CD1c-positive myeloid dendritic cell (primary cell): ENCODE results near the gene PLP1.
"Not testable (repeated sequence)": the region's sequence is repeated elsewhere in the genome, so short reads cannot be mapped to it uniquely, and the experiment has no call there.

Experiments
- DNase-seq: peaks from one replicate; pipeline ENCODE4 v3.0.0-alpha.2; 2016; ENCODE audit errors: extremely low spot score

The PLP1 gene

DNA sequence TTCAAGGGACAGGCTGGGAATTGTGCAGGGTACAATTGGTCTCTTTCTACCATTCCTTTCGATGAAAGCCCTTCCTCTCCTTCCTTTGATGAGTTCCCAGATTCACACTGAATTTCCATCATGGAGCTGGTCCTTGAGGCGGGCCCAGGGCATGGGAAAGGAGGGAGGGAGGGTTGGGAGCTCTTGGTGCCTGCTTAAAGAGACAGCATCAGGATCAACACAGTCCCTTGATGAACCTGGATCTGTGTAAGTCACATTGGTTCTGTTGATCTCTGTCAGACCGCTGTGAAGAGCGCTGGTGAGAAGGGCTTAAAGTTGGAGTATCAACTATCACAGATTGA lies 4.4 kb downstream of the PLP1 start:
- DNase-seq = no peak

- DNase-seq = no peak
These were observed 5.1 kb downstream of the PLP1 start for GRCh38 chrX:103781706-103782105.

DNA sequence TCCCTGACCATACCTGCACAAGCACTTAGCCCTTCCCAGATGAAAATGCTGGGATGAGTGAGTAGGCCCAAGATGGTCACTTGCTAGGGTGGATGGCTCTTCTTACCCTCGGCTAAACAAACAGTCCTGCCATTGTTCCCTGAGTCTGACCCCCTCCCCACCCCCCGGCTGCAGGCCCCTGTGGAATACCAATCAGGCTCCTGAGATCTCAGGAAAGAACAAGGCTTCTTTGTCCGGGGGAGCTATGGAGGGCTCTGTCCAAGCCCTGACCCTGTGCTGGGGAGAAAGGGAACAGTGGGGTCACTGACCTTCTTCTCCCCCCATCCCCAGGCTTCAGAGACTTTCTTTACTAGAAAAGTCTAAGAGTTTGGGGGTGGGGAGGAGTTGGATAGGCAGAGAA lies 6.0 kb downstream of the PLP1 start:
- DNase-seq = no peak

GRCh38 chrX:103783196-103783595 lies 6.6 kb downstream of the PLP1 start:
- no peak for DNase-seq

- DNase-seq = no peak
These were observed 7.3 kb downstream of the PLP1 start for GRCh38 chrX:103783971-103784370.

- peak; percentile 1 for DNase-seq
These were observed 12.4 kb downstream of the PLP1 start for GRCh38 chrX:103789004-103789403.

GRCh38 chrX:103791228-103791627 lies 14.6 kb downstream of the PLP1 start:
- no peak for DNase-seq

DNA sequence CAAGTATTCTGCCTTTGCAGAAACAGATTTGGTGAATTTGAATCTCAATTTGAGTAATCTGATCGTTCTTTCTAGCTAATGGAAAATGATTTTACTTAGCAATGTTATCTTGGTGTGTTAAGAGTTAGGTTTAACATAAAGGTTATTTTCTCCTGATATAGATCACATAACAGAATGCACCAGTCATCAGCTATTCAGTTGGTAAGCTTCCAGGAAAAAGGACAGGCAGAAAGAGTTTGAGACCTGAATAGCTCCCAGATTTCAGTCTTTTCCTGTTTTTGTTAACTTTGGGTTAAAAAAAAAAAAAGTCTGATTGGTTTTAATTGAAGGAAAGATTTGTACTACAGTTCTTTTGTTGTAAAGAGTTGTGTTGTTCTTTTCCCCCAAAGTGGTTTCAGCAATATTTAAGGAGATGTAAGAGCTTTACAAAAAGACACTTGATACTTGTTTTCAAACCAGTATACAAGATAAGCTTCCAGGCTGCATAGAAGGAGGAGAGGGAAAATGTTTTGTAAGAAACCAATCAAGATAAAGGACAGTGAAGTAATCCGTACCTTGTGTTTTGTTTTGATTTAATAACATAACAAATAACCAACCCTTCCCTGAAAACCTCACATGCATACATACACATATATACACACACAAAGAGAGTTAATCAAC lies 15.3 kb downstream of the PLP1 start:
- DNase-seq = no peak

- no peak for DNase-seq
These were observed 16.4 kb downstream of the PLP1 start for GRCh38 chrX:103792916-103793544.

- no peak for DNase-seq
These were observed 16.9 kb downstream of the PLP1 start for GRCh38 chrX:103793545-103793940.

- DNase-seq = no peak
These were observed 17.5 kb downstream of the PLP1 start for GRCh38 chrX:103794119-103794518.

DNA sequence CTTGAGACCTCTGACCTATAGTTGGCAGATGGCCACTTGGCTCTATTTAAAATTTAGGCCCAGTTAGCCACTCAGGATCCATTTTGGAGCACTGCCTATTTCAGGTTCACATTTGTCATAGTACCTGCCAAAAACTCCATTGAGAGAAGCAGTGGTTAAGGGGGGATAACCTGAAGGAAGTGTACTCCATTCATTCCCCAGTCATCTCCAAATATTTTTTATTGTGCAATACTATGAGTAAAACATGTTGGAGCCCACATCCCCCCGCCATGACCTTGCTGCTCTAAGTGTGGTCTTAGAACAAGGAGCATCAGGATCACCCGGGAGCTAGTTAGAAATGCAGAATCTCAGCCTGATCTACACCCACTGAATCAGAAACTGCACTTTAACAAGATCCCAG lies 21.1 kb downstream of the PLP1 start:
- DNase-seq = no peak

- DNase-seq = no peak
These were observed 23.7 kb downstream of the PLP1 start for GRCh38 chrX:103800318-103800717.

DNA sequence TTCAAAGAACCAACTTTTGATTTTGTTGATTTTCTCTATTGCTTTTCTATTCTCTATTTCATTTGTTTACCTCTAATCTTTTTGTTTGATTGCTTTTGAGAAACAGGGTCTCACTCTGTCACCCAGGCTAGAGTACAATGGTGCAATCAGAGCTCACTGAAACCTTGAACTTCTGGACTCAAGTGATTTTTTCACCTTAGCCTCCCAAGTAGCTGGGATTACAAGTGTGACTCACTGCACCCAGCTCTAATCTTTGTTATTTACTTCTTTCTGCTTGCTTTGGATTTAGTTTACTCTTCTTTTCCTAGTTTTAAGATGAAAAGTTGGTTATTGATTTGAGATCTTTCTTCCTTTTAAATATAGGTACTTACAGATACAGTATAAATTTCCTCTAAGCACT lies 29.2 kb downstream of the PLP1 start:
- no peak for DNase-seq

DNA sequence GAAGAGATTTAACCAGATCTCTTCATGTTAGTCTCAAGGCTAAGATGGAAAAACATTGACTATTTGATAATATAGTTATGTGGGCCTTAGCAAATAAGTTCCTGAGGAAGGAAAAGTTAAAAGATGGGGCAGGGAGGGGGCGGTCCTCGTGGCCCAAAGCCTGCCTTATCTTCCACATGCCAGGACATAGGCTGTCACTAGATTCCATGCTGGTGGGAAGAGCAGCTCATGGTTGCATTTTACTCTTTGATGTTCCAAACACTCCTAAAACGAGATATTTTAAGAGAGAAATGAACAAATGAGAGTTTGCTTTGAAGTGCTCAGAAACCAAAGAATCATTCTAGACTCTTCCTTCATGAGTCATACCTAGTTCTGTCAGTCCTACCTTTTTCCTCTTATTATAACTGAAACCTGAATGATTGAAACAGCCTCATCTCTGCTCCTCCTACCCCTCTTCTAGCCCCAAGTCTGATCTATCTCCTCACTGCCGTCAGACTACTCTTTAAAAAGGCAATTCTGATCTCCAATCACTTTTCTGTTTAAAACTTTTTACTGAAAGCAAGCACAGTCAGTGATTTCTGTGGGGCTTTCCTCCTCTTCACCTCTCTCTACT lies 30.3 kb downstream of the PLP1 start:
- DNase-seq = no peak

- DNase-seq = no peak
These were observed 35.2 kb downstream of the PLP1 start for GRCh38 chrX:103811858-103812257.

GRCh38 chrX:103817101-103817500 lies 40.5 kb downstream of the PLP1 start:
- DNase-seq = not testable (repeated sequence)

DNA sequence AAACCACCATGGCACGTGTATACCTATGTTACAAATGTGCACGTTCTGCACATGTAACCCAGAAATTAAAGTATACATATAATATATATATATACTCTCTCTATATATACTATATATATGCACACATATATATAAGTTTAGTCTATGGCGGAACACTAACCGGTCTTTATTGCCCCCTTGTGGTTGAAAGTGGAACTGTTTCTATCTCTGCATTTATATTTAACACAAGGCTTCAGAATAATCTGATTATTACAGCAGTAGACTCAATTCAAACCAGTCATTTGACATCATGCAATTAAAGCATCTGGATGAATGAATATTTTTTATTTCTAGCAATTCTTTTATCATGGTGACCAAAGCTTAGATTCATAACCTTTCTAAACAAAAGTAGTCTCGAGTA lies 40.9 kb downstream of the PLP1 start:
- peak; percentile 73 for DNase-seq

DNA sequence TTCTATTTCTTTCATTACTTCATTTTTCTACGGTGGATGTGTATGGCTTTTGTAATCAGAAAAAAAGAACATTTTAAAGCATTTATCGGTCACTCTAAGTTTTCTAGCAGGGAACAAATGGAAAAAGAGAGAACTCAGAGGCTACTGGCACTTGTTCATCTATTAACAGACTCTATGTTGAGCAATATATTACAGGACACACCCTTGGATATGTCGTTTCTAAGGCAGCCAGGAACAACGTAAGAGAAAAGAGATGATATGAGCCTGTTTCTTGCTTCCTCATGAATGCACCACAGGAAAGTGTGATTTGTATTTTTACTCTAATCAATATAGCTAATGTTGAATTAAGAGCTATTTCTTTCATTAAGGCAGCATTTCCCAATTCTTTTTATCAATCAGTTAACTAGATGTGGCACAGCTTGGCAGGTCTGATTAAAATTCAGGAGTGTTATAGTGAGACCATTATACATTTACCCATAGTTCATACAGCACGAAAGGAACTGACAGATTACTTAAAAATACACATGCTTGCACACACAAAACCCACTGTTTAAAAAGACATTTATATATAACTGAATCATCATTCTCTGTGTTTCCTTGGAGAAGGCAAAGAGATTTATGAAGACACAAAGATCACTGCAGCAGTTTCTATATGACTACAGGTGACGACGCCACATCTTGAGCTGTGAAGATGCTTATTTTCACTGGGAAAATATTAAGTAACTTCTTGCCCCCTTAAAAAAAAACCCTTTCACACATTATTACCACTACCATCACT lies 42.4 kb downstream of the PLP1 start:
- DNase-seq = no peak

DNA sequence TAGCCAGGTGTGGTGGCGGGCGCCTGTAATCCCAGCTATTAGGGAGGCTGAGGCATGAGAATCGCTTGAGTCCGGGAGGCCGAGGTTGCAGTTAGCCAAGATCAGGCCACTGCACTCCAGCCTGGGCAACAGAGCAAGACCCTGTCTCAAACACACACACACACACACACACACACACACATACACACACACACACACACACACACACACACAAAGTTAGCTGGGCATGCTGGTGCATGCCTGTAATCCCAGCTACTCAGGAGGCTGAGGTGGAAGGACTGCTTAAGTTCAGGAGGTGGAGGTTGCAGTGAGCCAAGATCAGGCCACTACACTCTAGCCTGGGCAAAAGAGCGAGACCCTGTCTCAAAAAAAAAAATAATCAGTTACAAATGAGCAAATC lies 44.2 kb downstream of the PLP1 start:
- not testable (repeated sequence) for DNase-seq

DNA sequence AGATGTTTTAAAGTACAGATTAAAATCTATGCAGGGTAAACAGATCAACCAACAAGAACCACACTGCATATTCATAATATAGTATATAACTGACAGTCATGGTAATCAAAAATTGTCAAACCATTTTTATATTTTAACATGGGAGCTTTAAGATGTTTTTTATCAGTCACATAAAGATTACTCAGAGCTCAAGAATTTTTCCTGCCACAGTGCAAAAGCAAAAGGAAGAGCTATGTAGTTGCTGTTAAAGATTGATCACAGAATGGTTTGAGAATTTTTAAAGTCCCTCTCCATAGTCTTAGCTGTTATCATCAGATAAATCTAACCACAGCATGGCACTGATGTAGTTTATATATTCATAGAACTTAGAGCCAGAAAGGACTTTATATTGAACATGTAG lies 47.0 kb downstream of the PLP1 start:
- DNase-seq = no peak

GRCh38 chrX:103825881-103826280 lies 49.2 kb downstream of the PLP1 start:
- DNase-seq = no peak

DNA sequence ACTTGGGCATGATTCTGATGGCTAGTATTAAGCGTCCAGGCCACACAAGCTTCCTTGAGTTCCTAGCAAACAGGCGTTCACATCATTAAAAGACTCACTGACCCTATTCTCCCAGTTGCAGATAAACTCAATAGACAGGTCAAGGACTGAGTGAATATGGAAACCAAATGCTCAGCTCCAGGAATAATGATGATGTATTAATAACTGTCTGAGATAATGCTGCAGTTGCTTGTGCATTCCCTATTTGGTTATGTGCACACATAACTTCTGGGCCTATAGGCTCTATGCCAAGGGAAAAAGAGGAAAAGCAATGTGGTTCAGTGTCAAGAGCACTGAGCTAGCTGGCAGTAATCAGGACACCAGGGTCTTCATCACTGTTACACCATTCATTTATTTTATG lies 51.9 kb downstream of the PLP1 start:
- DNase-seq = no peak
